HepG2 (cell line): ENCODE results near the gene NOS1. TPM values are rescaled to one million over a fixed set of nuclear protein-coding genes. Genes with fewer than 3 reads are reported as not detected.

Source experiments
- ATAC-seq: fragments of 200-7000 bp; cut with Tn5 transposase; 3 replicates; pipeline ENCODE4 v1.9.1; 2020; ENCODE audit warnings: mild to moderate bottlenecking, moderate library complexity
- BruUV-seq: library from RNA; stranded (reverse); fragments of 400-500 nt; replicated peaks from 2 replicates; lab custom pipeline; 2021; lab: Mats Ljungman, UMichigan
- CTCF ChIA-PET: fragments of 300-600 bp; formaldehyde crosslinking; extraction: SDS; loops from one replicate; lab custom pipeline; 2021; ENCODE audit warnings: low total read pairs, inconsistent platforms, low intra/inter-chr PET ratio; lab: Yijun Ruan, JAX
- POLR2A ChIA-PET: fragments of 350-600 bp; sonication (Branson Sonifier 250); formaldehyde crosslinking; loops from one replicate; lab custom pipeline; 2020; ENCODE audit warnings: antibody characterized with exemption, inconsistent platforms; lab: Yijun Ruan, JAX
- DNase-seq: peaks from one replicate; pipeline ENCODE4 v3.0.0-alpha.2; 2015; ENCODE audit warnings: low spot score
- FAIRE-seq: peaks from 3 replicates; lab custom pipeline; 2011; peaks lifted over from hg19 to GRCh38; lab: Jason Lieb, UNC
- H2AFZ ChIP-seq: one replicate; pipeline ENCODE4 v1.6.1; 2011; ENCODE audit warnings: low read length, inconsistent platforms
- H3K27ac ChIP-seq: fragments of 300-600 bp; 3 replicates; pipeline ENCODE4 v1.8.0; 2011; ENCODE audit warnings: mixed run types, mild to moderate bottlenecking, mixed read lengths, low read length, inconsistent platforms; ENCODE audit not compliant: insufficient read depth; ENCODE audit errors: extremely low read length
- H3K27me3 ChIP-seq, 2 experiments: fragments of 200-600 bp in 1 of 2; 2 replicates in 1 of 2; 3 replicates in 1 of 2; pipeline versions ENCODE4 v1.6.0 to v1.8.0; 2011; ENCODE audit warnings: low read length in 2 of 2, mild to moderate bottlenecking in 2 of 2, moderate library complexity in 2 of 2, inconsistent platforms in 1 of 2; ENCODE audit not compliant: insufficient read depth in 2 of 2, control insufficient read depth in 1 of 2
- H3K36me3 ChIP-seq, 2 experiments: fragments of 200-600 bp in 1 of 2; replicated peaks in 1 of 2; 2 replicates in 1 of 2; 3 replicates in 1 of 2; pipeline versions ENCODE4 v1.5.1 to v1.8.0; 2011; ENCODE audit warnings: low read length in 2 of 2, inconsistent platforms in 1 of 2; ENCODE audit not compliant: insufficient read depth in 2 of 2, control insufficient read depth in 1 of 2
- H3K4me1 ChIP-seq: 2 replicates; pipeline ENCODE4 v1.5.1; 2012; ENCODE audit warnings: low read length, inconsistent platforms; ENCODE audit not compliant: insufficient read depth
- H3K4me2 ChIP-seq: 2 replicates; pipeline ENCODE4 v1.6.0; 2011; ENCODE audit warnings: low read depth, low read length, inconsistent platforms
- H3K4me3 ChIP-seq, 3 experiments: fragments of 200-600 bp in 1 of 3; sonication (generic), shearing (Covaris generic) in 1 of 3; replicated peaks in 1 of 3; 2 replicates each; pipeline ENCODE4 v1.5.1; 2011 to 2016; ENCODE audit warnings: low read length in 3 of 3, inconsistent platforms in 2 of 3, low read depth in 2 of 3, mild to moderate bottlenecking in 2 of 3, control low read depth in 1 of 3, mixed read lengths in 1 of 3; ENCODE audit not compliant: insufficient read depth in 1 of 3
- H3K79me2 ChIP-seq: one replicate; pipeline ENCODE4 v1.6.1; 2011; ENCODE audit warnings: low read length, inconsistent platforms; ENCODE audit not compliant: insufficient read depth
- H3K9ac ChIP-seq: 2 replicates; pipeline ENCODE4 v1.6.0; 2011; ENCODE audit warnings: mild to moderate bottlenecking, low read depth, low read length, inconsistent platforms; ENCODE audit not compliant: insufficient read depth
- H3K9me3 ChIP-seq: 2 replicates; pipeline ENCODE4 v1.5.1; 2012; ENCODE audit warnings: mild to moderate bottlenecking, low read length
- H4K20me1 ChIP-seq: 2 replicates; pipeline ENCODE4 v1.6.0; 2011; ENCODE audit warnings: inconsistent platforms, mild to moderate bottlenecking, low read length, moderate library complexity; ENCODE audit not compliant: insufficient read depth
- DBP ChIP-seq: sonication (generic); formaldehyde crosslinking; IDR thresholded peaks from 2 replicates; pipeline ENCODE4 v1.4.0; 2020; ENCODE audit warnings: missing genetic modification reagents; ENCODE audit errors: not compliant biosample characterization
- ELF3 ChIP-seq: IDR thresholded peaks from 2 replicates; pipeline ENCODE4 v1.6.1; 2016; ENCODE audit warnings: missing genetic modification reagents, missing compliant biosample characterization
- FOXJ3 ChIP-seq: sonication (generic); formaldehyde crosslinking; IDR thresholded peaks from 2 replicates; pipeline ENCODE4 v1.4.0; 2020; ENCODE audit warnings: missing genetic modification reagents, mild to moderate bottlenecking, borderline replicate concordance
- FUBP1 ChIP-seq: sonication (generic); formaldehyde crosslinking; IDR thresholded peaks from 2 replicates; pipeline ENCODE4 v1.5.1; 2020; ENCODE audit warnings: missing genetic modification reagents, mild to moderate bottlenecking, borderline replicate concordance
- MBD4 ChIP-seq: IDR thresholded peaks from 2 replicates; pipeline ENCODE4 v1.6.1; 2012; ENCODE audit warnings: low read length, inconsistent platforms, borderline replicate concordance
- MYC ChIP-seq: sonication (generic); formaldehyde crosslinking; IDR thresholded peaks from 2 replicates; pipeline ENCODE4 v1.9.0; 2021; ENCODE audit warnings: missing genetic modification reagents, borderline replicate concordance
- RCOR2 ChIP-seq: IDR thresholded peaks from 2 replicates; pipeline ENCODE4 v1.6.1; 2016; ENCODE audit warnings: missing biosample characterization, missing genetic modification reagents
- TOPORS ChIP-seq: sonication (generic); formaldehyde crosslinking; IDR thresholded peaks from 2 replicates; pipeline ENCODE4 v1.8.0; 2023; ENCODE audit warnings: mild to moderate bottlenecking, missing genetic modification reagents
- XBP1 ChIP-seq: sonication (generic); formaldehyde crosslinking; IDR thresholded peaks from 2 replicates; pipeline ENCODE4 v1.5.0; 2020; ENCODE audit warnings: missing genetic modification reagents
- ZC3H4 ChIP-seq: sonication (generic); formaldehyde crosslinking; IDR thresholded peaks from 2 replicates; pipeline ENCODE4 v1.4.0; 2020; ENCODE audit warnings: missing genetic modification reagents, borderline replicate concordance
- ZNF260 ChIP-seq: sonication (generic); formaldehyde crosslinking; IDR thresholded peaks from 2 replicates; pipeline ENCODE4 v1.4.0; 2020; ENCODE audit warnings: missing genetic modification reagents, low read depth, mild to moderate bottlenecking, borderline replicate concordance
- ZNF274 ChIP-seq: sonication (generic); formaldehyde crosslinking; IDR thresholded peaks from 2 replicates; pipeline ENCODE4 v1.5.1; 2020; ENCODE audit warnings: mild to moderate bottlenecking, missing genetic modification reagents
- ZNF30 ChIP-seq: sonication (generic); formaldehyde crosslinking; IDR thresholded peaks from 2 replicates; pipeline ENCODE4 v1.5.0; 2020; ENCODE audit warnings: mild to moderate bottlenecking, missing genetic modification reagents
- ZNF451 ChIP-seq: sonication (generic); formaldehyde crosslinking; IDR thresholded peaks from 2 replicates; pipeline ENCODE4 v1.5.0; 2020; ENCODE audit warnings: mild to moderate bottlenecking, missing genetic modification reagents
- ZNF569 ChIP-seq: sonication (generic); formaldehyde crosslinking; IDR thresholded peaks from 2 replicates; pipeline ENCODE4 v1.5.0; 2020; ENCODE audit warnings: mild to moderate bottlenecking, missing genetic modification reagents, moderate library complexity, borderline replicate concordance
- ZNF609 ChIP-seq: sonication (generic); formaldehyde crosslinking; IDR thresholded peaks from 2 replicates; pipeline ENCODE4 v1.4.0; 2020; ENCODE audit warnings: mild to moderate bottlenecking, missing genetic modification reagents, borderline replicate concordance
- ZUFSP ChIP-seq: sonication (generic); formaldehyde crosslinking; IDR thresholded peaks from 2 replicates; pipeline ENCODE4 v1.9.0; 2021; ENCODE audit warnings: missing genetic modification reagents, mild to moderate bottlenecking, borderline replicate concordance
- whole genome bisulfite sequencing: methylation state at CpG from one replicate; pipeline ENCODE4 v1.1.6; 2017; ENCODE audit warnings: low lambda C conversion rate; 5-methylcytosine and 5-hydroxymethylcytosine counted together
- in situ Hi-C: cut with HindIII; loops from 2 replicates; pipeline ENCODE4 v1.10.0; 2017; ENCODE audit warnings: low pct_unique_long_range_greater_than_20kb; ENCODE audit not compliant: extremely low pct_ligation_motif_present
- intact Hi-C: fragments of 100-400 bp; cut with micrococcal nuclease; formaldehyde crosslinking; loops from one replicate; pipeline ENCODE4 v1.10.0; 2022; ENCODE audit not compliant: unreplicated experiment
- polyA plus RNA-seq, 8 experiments: library from polyadenylated mRNA; depleted of rRNA in 3 of 8; stranded (reverse) in 7 of 8; unstranded in 1 of 8; fragments of >200 nt; fragmentation: Illumina TruSeq in 4 of 8; extraction: Trizol in 4 of 8; gene quantifications; 2 replicates each; pipeline versions ENCODE4 v1.2.1 to v1.2.3, GENCODE V29; 2011 to 2016; ENCODE audit warnings: low read depth in 4 of 8, missing spikeins in 1 of 8, mixed read lengths in 1 of 8; ENCODE audit not compliant: insufficient read depth in 1 of 8
- total RNA-seq, 5 experiments: library from RNA; depleted of rRNA; stranded (reverse); fragments of >200 nt; fragmentation: Illumina TruSeq; extraction: Trizol; gene quantifications; 2 replicates each; pipeline ENCODE4 v1.2.3, GENCODE V29; 2016; ENCODE audit warnings: low read depth in 1 of 5

Gene NOS1
- total and polyA plus RNA-seq, 2 of the 13 experiments (the other 11 are each of a cell fraction or from before 2014, with no cell fraction given), result not detected

- Histone ChIP-seq H3K4me2 (no peak overlapping the region), H2AFZ (no peak overlapping the region), H3K27me3 (peaks cover 0 to 6% of the 10 kb centered on the region in 2 experiments; a peak in 1 of 5 replicates), H4K20me1 (no peaks in the 10 kb centered on the region), H3K9ac (no peak overlapping the region), H3K9me3 (no peaks in the 10 kb centered on the region), H3K4me1 (no peaks in the 10 kb centered on the region), H3K4me3 (no peak overlapping the region), H3K36me3 (no peaks in the 10 kb centered on the region), H3K27ac (no peak overlapping the region), H3K79me2 (no peaks in the 10 kb centered on the region)
- FAIRE-seq, result no peak
- CTCF ChIA-PET, result no interaction called here
- BruUV-seq, result no TSS peak
- no peak for DNase-seq
- no peak for ATAC-seq
- POLR2A ChIA-PET, result no interaction called here
- intact Hi-C loops, result no loop called here
- in situ Hi-C loops, result no loop called here
- WGBS, result 18% methylated on average over 5 of the region's 5 CpGs
- no peak for TF ChIP-seq ZNF274 (CRISPR knock-in tag)
- TF ChIP-seq ZNF609 (CRISPR knock-in tag), result no peak
- no peak for TF ChIP-seq TOPORS
- no peak for TF ChIP-seq ZNF569 (CRISPR knock-in tag)
- no peak for TF ChIP-seq ELF3 (CRISPR knock-in tag)
- no peak for TF ChIP-seq ZC3H4
- TF ChIP-seq MYC (CRISPR knock-in tag), result no peak
- no peak for TF ChIP-seq ZNF451 (CRISPR knock-in tag)
- TF ChIP-seq FOXJ3 (CRISPR knock-in tag), result no peak
- no peak for TF ChIP-seq ZNF30 (CRISPR knock-in tag)
- no peak for TF ChIP-seq XBP1
- no peak for TF ChIP-seq MBD4
- TF ChIP-seq DBP (CRISPR knock-in tag), result no peak
- no peak for TF ChIP-seq ZUFSP (CRISPR knock-in tag)
- no peak for TF ChIP-seq FUBP1 (CRISPR knock-in tag)
- no peak for TF ChIP-seq ZNF260
- TF ChIP-seq RCOR2 (CRISPR knock-in tag), result no peak
These were observed 29.4 kb upstream of the NOS1 start for GRCh38 chr12:117390866-117391265.
